Germinal center (tissue), 1 donor: ENCODE data around the gene CMKLR1.

Experiments
- DNase-seq: peaks from one replicate; pipeline ENCODE4 v3.0.0; 2012; ENCODE audit warnings: mixed read lengths, low spot score

The CMKLR1 gene

GRCh38 chr12:108260969-108261368 is 78.1 kb downstream of the CMKLR1 start:
- no peak for DNase-seq

GRCh38 chr12:108260039-108260438 is 79.1 kb downstream of the CMKLR1 start:
- DNase-seq, result no peak

GRCh38 chr12:108257610-108258106 is 81.5 kb downstream of the CMKLR1 start:
- DNase-seq, result no peak

- no peak for DNase-seq
Measured at GRCh38 chr12:108257004-108257403, 82.1 kb downstream of the CMKLR1 start.

- no peak for DNase-seq
Measured at GRCh38 chr12:108255252-108255602, 83.9 kb downstream of the CMKLR1 start.

- DNase-seq, result no peak
Measured at GRCh38 chr12:108254517-108255251, 84.4 kb downstream of the CMKLR1 start.

GRCh38 chr12:108254030-108254429 is 85.1 kb downstream of the CMKLR1 start:
- no peak for DNase-seq

GRCh38 chr12:108253540-108253939 is 85.6 kb downstream of the CMKLR1 start:
- DNase-seq, result no peak

GRCh38 chr12:108252523-108252922 is 86.6 kb downstream of the CMKLR1 start:
- no peak for DNase-seq

- no peak for DNase-seq
Measured at GRCh38 chr12:108248011-108248410, 91.1 kb downstream of the CMKLR1 start.

- no peak for DNase-seq
Measured at GRCh38 chr12:108247130-108247529, 92.0 kb downstream of the CMKLR1 start.

- no peak for DNase-seq
Measured at GRCh38 chr12:108241986-108242703, 97.0 kb downstream of the CMKLR1 start.

GRCh38 chr12:108240928-108241327 is 98.2 kb downstream of the CMKLR1 start:
- no peak for DNase-seq

- no peak for DNase-seq
Measured at GRCh38 chr12:108240027-108240785, 98.9 kb downstream of the CMKLR1 start.

GRCh38 chr12:108239378-108239777 is 99.7 kb downstream of the CMKLR1 start:
- no peak for DNase-seq

- no peak for DNase-seq
Measured at GRCh38 chr12:108238474-108238873, 100.6 kb downstream of the CMKLR1 start.
